GM12865 (cell line): Measurements from ENCODE around the gene ANKRD7.
A peak's percentile ranks its signal among the peaks of the same experiment; 100 is the strongest.

Experiments used
- DNase-seq: peaks from one replicate; pipeline ENCODE4 v3.0.0; 2010; ENCODE audit warnings: low read depth
- H3K4me3 ChIP-seq: 2 replicates; pipeline ENCODE4 v1.5.1; 2011; ENCODE audit warnings: mild to moderate bottlenecking, low read depth, low read length, control low read depth
- CTCF ChIP-seq: IDR thresholded peaks from 2 replicates; pipeline ENCODE4 v1.5.1; 2011; ENCODE audit warnings: low read length, control low read depth, low read depth, inconsistent platforms; ENCODE audit not compliant: insufficient read depth; ENCODE audit errors: missing control alignments

ANKRD7 gene

GRCh38 chr7:118184565-118184940, 40.0 kb upstream of the ANKRD7 start:
- DNase-seq: no peak
- no peak for TF ChIP-seq CTCF
- H3K4me3 ChIP-seq: peak overlapping the region; percentile 92

DNA sequence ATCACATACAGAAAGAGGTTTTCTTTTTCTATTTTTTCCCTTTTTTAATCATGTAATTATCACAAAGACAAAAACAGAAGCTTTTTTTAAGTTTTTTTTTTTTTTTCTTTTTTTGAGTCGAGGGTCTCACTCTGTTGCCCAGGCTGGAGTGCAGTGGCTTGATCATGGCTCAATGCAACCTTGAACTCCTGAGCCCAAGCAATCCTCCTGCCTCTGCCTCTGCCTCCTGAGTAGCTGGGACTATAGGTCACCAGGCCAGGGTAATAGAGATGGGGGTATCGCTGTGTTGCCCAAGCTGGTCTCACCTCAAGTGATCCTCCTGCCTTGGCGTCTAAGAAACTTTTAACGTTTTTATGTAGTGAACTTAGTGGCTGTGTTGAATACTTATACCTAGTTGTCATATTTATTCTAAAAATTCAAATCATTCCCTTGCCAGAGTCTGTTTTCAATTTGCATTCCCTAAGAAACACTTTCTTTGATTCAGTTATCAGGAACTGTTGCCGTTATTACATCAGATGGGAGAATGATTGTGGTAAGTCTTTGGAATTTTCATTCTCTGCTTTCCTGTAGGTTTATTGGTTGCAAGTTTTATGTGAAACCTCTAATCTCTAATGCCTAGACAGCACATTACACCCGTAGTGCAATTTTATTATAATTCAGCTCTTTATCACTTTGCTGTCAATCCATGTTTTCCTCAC, 39.2 kb upstream of the ANKRD7 start:
- no peak for TF ChIP-seq CTCF
- DNase-seq: no peak
- H3K4me3 ChIP-seq: peak overlapping the region; percentile 92

DNA sequence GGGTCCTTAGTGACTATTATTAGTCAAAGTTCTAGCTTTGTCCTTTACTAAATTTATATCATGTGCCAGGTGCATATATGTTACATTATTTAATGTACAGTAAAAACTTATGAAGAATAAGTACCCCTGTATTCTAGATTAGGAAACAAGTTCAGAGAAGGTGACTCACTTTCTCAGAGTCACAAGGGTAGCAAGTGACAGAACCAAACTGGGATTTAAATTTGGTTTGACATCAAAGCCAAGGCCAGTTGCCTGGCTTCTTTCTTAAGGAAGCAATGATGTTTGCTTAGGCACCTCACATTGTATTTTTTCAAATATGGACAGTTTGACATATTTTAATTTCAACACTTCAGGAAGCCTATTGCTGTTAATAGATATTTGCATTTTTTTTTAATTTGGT, 38.0 kb upstream of the ANKRD7 start:
- TF ChIP-seq CTCF: no peak
- DNase-seq: no peak
- no peak overlapping the region for H3K4me3 ChIP-seq

DNA sequence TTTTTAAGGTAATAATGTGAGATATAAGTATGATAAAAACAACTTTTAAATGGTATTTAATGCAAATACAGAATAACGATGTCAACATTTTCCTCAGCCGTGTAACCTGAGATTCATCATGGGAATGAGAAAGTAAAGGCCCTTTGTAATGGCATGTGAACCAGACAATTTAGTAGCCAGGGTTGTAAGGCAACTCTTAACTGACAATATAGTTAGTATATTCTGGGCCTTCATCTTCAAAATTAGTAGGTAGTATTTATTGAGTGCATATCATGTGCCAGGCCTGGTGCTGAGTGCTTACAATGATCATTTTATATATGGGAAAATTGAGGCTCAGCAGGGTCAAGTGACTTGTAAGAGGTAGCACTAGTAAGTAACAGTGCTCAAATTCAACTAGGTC, 29.9 kb upstream of the ANKRD7 start:
- no peak for DNase-seq
- TF ChIP-seq CTCF: no peak
- no peak overlapping the region for H3K4me3 ChIP-seq

DNA sequence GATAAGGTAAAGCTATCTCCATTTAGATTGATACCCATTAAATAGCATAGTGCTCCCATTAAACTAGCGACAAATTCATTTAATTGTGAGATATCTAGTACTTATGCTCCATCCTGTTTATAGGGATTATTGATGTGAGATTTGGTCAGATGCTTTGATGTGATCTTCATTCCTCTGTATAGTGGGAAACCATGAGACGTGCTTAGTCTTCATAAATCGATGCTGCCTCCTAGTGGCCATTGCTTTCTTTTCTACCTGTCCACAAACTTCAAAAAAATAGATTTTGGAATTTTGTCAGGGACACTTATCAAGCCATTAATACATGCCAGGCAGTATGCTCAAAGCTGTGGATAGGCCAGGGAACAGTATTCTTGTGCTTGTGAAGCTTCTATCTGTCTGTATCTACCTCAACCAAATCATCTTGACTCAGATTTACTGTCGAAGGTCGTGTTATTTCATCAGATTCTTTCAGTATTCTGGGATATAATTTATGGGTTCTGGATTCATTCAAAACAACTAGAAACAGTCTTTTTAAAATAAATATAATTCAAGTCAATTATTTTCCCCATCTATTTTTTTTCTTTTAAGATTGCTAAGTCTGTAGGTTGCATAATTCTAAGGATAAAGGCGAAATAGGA, 28.5 kb upstream of the ANKRD7 start:
- no peak overlapping the region for H3K4me3 ChIP-seq
- peak; percentile 72 for DNase-seq
- peak; percentile 71 for TF ChIP-seq CTCF

- TF ChIP-seq CTCF: no peak
- no peak overlapping the region for H3K4me3 ChIP-seq
- DNase-seq: no peak
These were observed 22.4 kb upstream of the ANKRD7 start for GRCh38 chr7:118202061-118202460.
